HCT116 (cell line): Measurements from ENCODE around the gene FGF8. TPM values are rescaled to one million over a fixed set of nuclear protein-coding genes. Genes with fewer than 3 reads are reported as not detected.

ENCODE experiments used
- ATAC-seq: fragments of 200-7000 bp; cut with Tn5 transposase; 2 replicates; pipeline ENCODE4 v1.9.1; 2020; ENCODE audit warnings: mild to moderate bottlenecking, moderate library complexity
- BruUV-seq: library from RNA; stranded (reverse); fragments of 400-500 nt; replicated peaks from 2 replicates; lab custom pipeline; 2021; lab: Mats Ljungman, UMichigan
- CTCF ChIA-PET: fragments of 300-600 bp; sonication (Branson Sonifier 250); formaldehyde crosslinking; loops from one replicate; lab custom pipeline; 2021; ENCODE audit warnings: antibody characterized with exemption; lab: Charles Lee
- POLR2A ChIA-PET: fragments of 300-600, 350-600 bp; sonication (Branson Sonifier 250); formaldehyde crosslinking; loops from one replicate; lab custom pipeline; 2021; ENCODE audit warnings: antibody characterized with exemption; lab: Charles Lee
- RAD21 ChIA-PET, 2 experiments: fragments of 300-600 bp; sonication (Branson Sonifier 250); formaldehyde crosslinking; loops; one replicate each; lab custom pipeline; 2023; ENCODE audit warnings: low total read pairs in 2 of 2; ENCODE audit not compliant: uncharacterized antibody in 2 of 2, unreplicated experiment in 2 of 2, low non-redundant PET in 1 of 2; lab: Charles Lee
- DNase-seq: peaks from one replicate; pipeline ENCODE4 v3.0.0-alpha.2; 2010; ENCODE audit warnings: low read depth, low spot score
- H2AFZ ChIP-seq: fragments of 200-600 bp; shearing (Covaris generic), sonication (generic); 2 replicates; pipeline ENCODE4 v1.6.1; 2017; ENCODE audit warnings: low read depth, mixed run types, mixed read lengths, antibody characterized with exemption, low read length; ENCODE audit not compliant: poor library complexity, severe bottlenecking
- H3K27ac ChIP-seq: 2 replicates; pipeline ENCODE4 v1.5.1; 2012; ENCODE audit warnings: low read depth, low read length
- H3K27me3 ChIP-seq: fragments of 200-600 bp; sonication (generic); 2 replicates; pipeline ENCODE4 v1.6.1; 2016; ENCODE audit warnings: mixed run types, low read length, mixed read lengths; ENCODE audit not compliant: insufficient read depth
- H3K36me3 ChIP-seq, 2 experiments: fragments of 200-500 bp in 1 of 2; fragments of 200-600 bp in 1 of 2; sonication (Bioruptor generic) in 1 of 2; sonication (generic) in 1 of 2; 2 replicates each; pipeline versions ENCODE4 v1.5.1 to v1.6.1; 2014 to 2016; ENCODE audit warnings: low read length in 2 of 2, inconsistent platforms in 1 of 2, mixed read lengths in 1 of 2, mixed run types in 1 of 2; ENCODE audit not compliant: insufficient read depth in 2 of 2, control insufficient read depth in 1 of 2
- H3K4me1 ChIP-seq, 2 experiments: fragments of 200-600 bp in 1 of 2; sonication (generic) in 1 of 2; 2 replicates each; pipeline versions ENCODE4 v1.5.1 to v1.6.1; 2012 to 2017; ENCODE audit warnings: low read length in 2 of 2, inconsistent platforms in 1 of 2, mild to moderate bottlenecking in 1 of 2, mixed read lengths in 1 of 2, mixed run types in 1 of 2, moderate library complexity in 1 of 2; ENCODE audit not compliant: insufficient read depth in 2 of 2, control insufficient read depth in 1 of 2
- H3K4me2 ChIP-seq: fragments of 200-600 bp; sonication (generic); 2 replicates; pipeline ENCODE4 v1.6.1; 2017; ENCODE audit warnings: mixed run types, low read length, mixed read lengths
- H3K4me3 ChIP-seq, 2 experiments: fragments of 200-600 bp in 1 of 2; sonication (generic) in 1 of 2; replicated peaks in 1 of 2; 2 replicates each; pipeline ENCODE4 v1.5.1; 2011 to 2016; ENCODE audit warnings: low read length in 2 of 2, control low read depth in 1 of 2, low read depth in 1 of 2, mild to moderate bottlenecking in 1 of 2, mixed read lengths in 1 of 2, mixed run types in 1 of 2
- H3K79me2 ChIP-seq: fragments of 200-600 bp; sonication (generic); 2 replicates; pipeline ENCODE4 v1.6.1; 2017; ENCODE audit warnings: mild to moderate bottlenecking, mixed run types, low read length, moderate library complexity, mixed read lengths; ENCODE audit not compliant: insufficient read depth
- H3K9ac ChIP-seq: fragments of 200-600 bp; sonication (generic); 2 replicates; pipeline ENCODE4 v1.6.1; 2016; ENCODE audit warnings: low read length, mixed read lengths
- H3K9me2 ChIP-seq: fragments of 200-600 bp; sonication (generic), shearing (Covaris generic); 2 replicates; pipeline ENCODE4 v1.6.1; 2017; ENCODE audit warnings: mixed run types, mild to moderate bottlenecking, moderate library complexity; ENCODE audit not compliant: insufficient read depth
- H3K9me3 ChIP-seq, 2 experiments: fragments of 200-500 bp in 1 of 2; fragments of 200-600 bp in 1 of 2; sonication (Bioruptor generic) in 1 of 2; sonication (generic) in 1 of 2; 2 replicates each; pipeline ENCODE4 v1.6.1; 2014 to 2017; ENCODE audit warnings: low read length in 2 of 2, mixed read lengths in 2 of 2, inconsistent platforms in 1 of 2, low read depth in 1 of 2, mild to moderate bottlenecking in 1 of 2, mixed run types in 1 of 2, moderate library complexity in 1 of 2; ENCODE audit not compliant: control insufficient read depth in 1 of 2, insufficient read depth in 1 of 2
- H4K20me1 ChIP-seq: fragments of 200-600 bp; sonication (generic), shearing (Covaris generic); 2 replicates; pipeline ENCODE4 v1.6.1; 2017; ENCODE audit warnings: mixed run types, mild to moderate bottlenecking, moderate library complexity; ENCODE audit not compliant: insufficient read depth
- CBX3 ChIP-seq: IDR thresholded peaks from 2 replicates; pipeline ENCODE4 v1.6.1; 2012; ENCODE audit warnings: low read depth
- CEBPB ChIP-seq: IDR thresholded peaks from 2 replicates; pipeline ENCODE4 v1.6.1; 2012; ENCODE audit warnings: low read depth
- CTCF ChIP-seq, 3 experiments: fragments of 200-600 bp in 1 of 3; sonication (generic) in 1 of 3; IDR thresholded peaks in 2 of 3; conservative IDR thresholded peaks in 1 of 3; 2 replicates each; pipeline ENCODE4 v1.5.1; 2012 to 2017; ENCODE audit warnings: low read depth in 2 of 3, low read length in 2 of 3, antibody characterized with exemption in 1 of 3, borderline replicate concordance in 1 of 3, control low read depth in 1 of 3, mild to moderate bottlenecking in 1 of 3, mixed read lengths in 1 of 3, mixed run types in 1 of 3, moderate library complexity in 1 of 3; ENCODE audit not compliant: insufficient read depth in 1 of 3
- EGR1 ChIP-seq: IDR thresholded peaks from 2 replicates; pipeline ENCODE4 v1.6.1; 2012; ENCODE audit warnings: low read depth
- ELF1 ChIP-seq: IDR thresholded peaks from 2 replicates; pipeline ENCODE4 v1.6.1; 2012; ENCODE audit warnings: low read depth, borderline replicate concordance
- EZH2 ChIP-seq: fragments of 200-600 bp; sonication (generic); IDR thresholded peaks from 2 replicates; pipeline ENCODE4 v1.6.1; 2017; ENCODE audit warnings: antibody characterized with exemption, mixed run types
- EZH2phosphoT487 ChIP-seq: fragments of 200-600 bp; IDR thresholded peaks from 2 replicates; pipeline ENCODE4 v1.6.1; 2018; ENCODE audit warnings: antibody characterized with exemption, borderline replicate concordance
- FOSL1 ChIP-seq: IDR thresholded peaks from 2 replicates; pipeline ENCODE4 v1.6.1; 2012; ENCODE audit warnings: low read depth
- POLR2A ChIP-seq: IDR thresholded peaks from 2 replicates; pipeline ENCODE4 v1.7.0; 2011; ENCODE audit warnings: borderline replicate concordance; ENCODE audit not compliant: insufficient read depth, insufficient read length; ENCODE audit errors: extremely low read depth
- RAD21 ChIP-seq: IDR thresholded peaks from 2 replicates; pipeline ENCODE4 v1.6.1; 2012; ENCODE audit warnings: low read depth, mild to moderate bottlenecking
- REST ChIP-seq: IDR thresholded peaks from 2 replicates; pipeline ENCODE4 v1.6.1; 2012; ENCODE audit warnings: low read depth
- SIN3A ChIP-seq: IDR thresholded peaks from 2 replicates; pipeline ENCODE4 v1.6.1; 2012; ENCODE audit warnings: low read depth
- SP1 ChIP-seq: IDR thresholded peaks from 2 replicates; pipeline ENCODE4 v1.6.1; 2012; ENCODE audit warnings: low read depth
- SRF ChIP-seq: IDR thresholded peaks from 2 replicates; pipeline ENCODE4 v1.6.1; 2012; ENCODE audit warnings: low read depth
- TCF7L2 ChIP-seq: IDR thresholded peaks from 2 replicates; pipeline ENCODE4 v1.7.0; 2011; ENCODE audit warnings: borderline replicate concordance, inconsistent platforms; ENCODE audit not compliant: insufficient read depth, insufficient read length; ENCODE audit errors: extremely low read depth
- YY1 ChIP-seq: IDR thresholded peaks from 2 replicates; pipeline ENCODE4 v1.6.1; 2011; ENCODE audit warnings: low read length, low read depth, moderate library complexity, mild to moderate bottlenecking; ENCODE audit not compliant: insufficient replicate concordance; ENCODE audit errors: extremely low read depth
- ZFX ChIP-seq: fragments of 450-650 bp; IDR thresholded peaks from 2 replicates; pipeline ENCODE4 v1.6.1; 2017
- intact Hi-C: fragments of 100-400 bp; cut with micrococcal nuclease; formaldehyde crosslinking; loops from 2 replicates; pipeline ENCODE4 v1.10.0; 2022
- total RNA-seq: library from RNA; stranded (reverse); gene quantifications from one replicate; pipeline ENCODE4 v1.2.1, GENCODE V29; 2021; ENCODE audit not compliant: unreplicated experiment
- TF ChIP-seq, protein P1 (sequence below): IDR thresholded peaks from 2 replicates; pipeline ENCODE4 v1.6.1; 2012
- TF ChIP-seq, protein P2 (sequence below): IDR thresholded peaks from 2 replicates; pipeline ENCODE4 v1.6.1; 2012

Gene FGF8
- total RNA-seq, 1 experiment from 2014 or later = 2.7 TPM

GRCh38 chr10:101774589-101775272 is 1.2 kb downstream of the FGF8 start:
- POLR2A ChIA-PET = no interaction called here

More at GRCh38 chr10:101774589-101775272, 1.2 kb downstream of the FGF8 start:
- Histone ChIP-seq H3K9ac (no peak overlapping the region), H4K20me1 (no peaks in the 10 kb centered on the region; the same call in 1 of the 2 replicates), H3K36me3 (peaks cover 0 to 13% of the 10 kb centered on the region in 2 experiments; a peak in 1 of 4 replicates), H3K79me2 (peaks cover 9% of the 10 kb centered on the region; the same call in 1 of the 2 replicates), H3K4me2 (no peak overlapping the region), H2AFZ (no peak overlapping the region), H3K4me3 (no peak overlapping the region), H3K9me2 (no peaks in the 10 kb centered on the region), H3K27ac (no peak overlapping the region), H3K9me3 (no peaks in the 10 kb centered on the region), H3K4me1 (peaks cover 0 to 4% of the 10 kb centered on the region in 2 experiments; a peak in 2 of 4 replicates)
- no peak for DNase-seq
- BruUV-seq = no TSS peak
- intact Hi-C loops = no loop called here
- CTCF ChIA-PET = no interaction called here
- RAD21 ChIA-PET = no interaction called here
- no peak for ATAC-seq
- TF ChIP-seq SIN3A = no peak
- TF ChIP-seq CBX3 = no peak
- TF ChIP-seq SRF = no peak
- no peak for TF ChIP-seq ELF1
- no peak for TF ChIP-seq CEBPB
- TF ChIP-seq, protein P1, sequence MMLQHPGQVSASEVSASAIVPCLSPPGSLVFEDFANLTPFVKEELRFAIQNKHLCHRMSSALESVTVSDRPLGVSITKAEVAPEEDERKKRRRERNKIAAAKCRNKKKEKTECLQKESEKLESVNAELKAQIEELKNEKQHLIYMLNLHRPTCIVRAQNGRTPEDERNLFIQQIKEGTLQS = no peak
- no peak for TF ChIP-seq EZH2
- no peak for TF ChIP-seq TCF7L2
- TF ChIP-seq EGR1 = no peak
- TF ChIP-seq EZH2phosphoT487 = no peak
- no peak for TF ChIP-seq CTCF (IDR thresholded peaks at IDR 0.05 in 2 of 3, conservative IDR thresholded peaks at IDR 0.05 in 1 of 3; ENCODE audit: borderline replicate concordance in 1 of 3, insufficient read depth in 1 of 3, low read depth in 2 of 3, low read length in 2 of 3)
- no peak for TF ChIP-seq FOSL1
- no peak for TF ChIP-seq SP1
- no peak for TF ChIP-seq REST
- no peak for TF ChIP-seq POLR2A
- TF ChIP-seq ZFX = no peak
- TF ChIP-seq, protein P2, sequence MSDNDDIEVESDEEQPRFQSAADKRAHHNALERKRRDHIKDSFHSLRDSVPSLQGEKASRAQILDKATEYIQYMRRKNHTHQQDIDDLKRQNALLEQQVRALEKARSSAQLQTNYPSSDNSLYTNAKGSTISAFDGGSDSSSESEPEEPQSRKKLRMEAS = no peak
- no peak for TF ChIP-seq YY1
- no peak for TF ChIP-seq RAD21
- TF ChIP-seq, all 23 proteins: peak for 0
- no peaks in the 10 kb centered on the region for H3K27me3 ChIP-seq
